NCI-H187 (cell line): ENCODE data around the gene NMNAT2.

Experiments used
- DNase-seq, 2 experiments: peaks; one replicate each; lab custom pipeline; 2025; lab: John Stamatoyannopoulos, UW

Gene NMNAT2

DNA sequence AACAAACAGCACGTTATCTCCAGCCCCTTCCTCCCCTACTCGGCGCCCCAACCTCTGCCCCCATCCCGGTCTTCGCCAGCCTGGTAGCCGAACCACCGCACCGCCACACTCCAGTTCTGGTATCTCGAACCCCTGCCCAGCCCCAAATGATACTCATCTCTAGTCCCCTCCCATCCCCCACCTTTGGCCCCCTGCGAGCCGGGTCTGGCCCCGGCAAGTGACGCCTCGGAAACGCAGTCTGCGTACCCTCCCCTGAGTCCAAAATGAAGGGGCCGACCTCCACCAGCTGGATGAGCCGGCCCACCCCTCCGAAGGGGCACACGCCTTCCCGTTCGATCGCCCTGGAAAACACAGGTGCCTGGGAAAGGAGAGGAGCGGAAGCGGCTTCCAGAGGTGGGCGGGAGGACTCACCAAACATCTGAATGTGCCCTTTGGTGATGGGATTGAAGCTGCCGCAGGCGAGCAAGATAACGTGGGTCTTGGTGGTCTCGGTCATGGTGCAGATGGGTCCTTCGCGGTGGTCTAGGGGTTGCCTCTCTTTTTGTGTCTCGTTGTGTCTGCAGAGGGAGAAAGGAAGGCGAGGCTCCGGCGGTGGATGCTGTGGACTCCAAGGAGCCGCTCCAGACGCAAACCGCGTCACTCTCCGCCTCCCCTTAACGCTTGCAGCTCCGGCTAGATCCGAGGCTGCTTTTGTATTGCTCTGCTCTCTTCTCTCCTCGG is at the start of gene NMNAT2:
TSS of gene NMNAT2 (minus strand) at position 609 of the 720 bp plus-strand sequence. CDS start at position 496, 113 bp downstream.
- peak; percentile 78 to 91 for DNase-seq

GRCh38 chr1:183467687-183468086 is 49.5 kb upstream of the NMNAT2 start:
- no peak for DNase-seq

DNA sequence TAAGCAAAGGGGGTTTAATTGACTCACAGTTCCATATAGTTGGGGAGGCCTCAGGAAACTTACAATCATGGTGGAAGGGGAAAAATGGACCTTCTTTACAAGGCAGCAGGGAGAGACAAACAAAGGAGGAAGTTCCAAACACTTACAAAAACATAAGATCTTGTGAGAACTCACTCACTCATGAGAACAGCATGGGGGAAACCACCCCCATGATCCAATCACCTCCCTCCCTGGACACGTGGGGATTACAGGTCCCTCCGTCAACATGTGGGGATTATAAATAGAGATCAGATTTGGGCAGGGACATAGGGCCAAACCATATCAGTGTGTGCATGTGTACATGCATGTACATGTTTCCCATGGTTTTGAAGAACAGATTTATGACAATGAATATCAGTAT is 48.6 kb upstream of the NMNAT2 start:
- no peak for DNase-seq

DNA sequence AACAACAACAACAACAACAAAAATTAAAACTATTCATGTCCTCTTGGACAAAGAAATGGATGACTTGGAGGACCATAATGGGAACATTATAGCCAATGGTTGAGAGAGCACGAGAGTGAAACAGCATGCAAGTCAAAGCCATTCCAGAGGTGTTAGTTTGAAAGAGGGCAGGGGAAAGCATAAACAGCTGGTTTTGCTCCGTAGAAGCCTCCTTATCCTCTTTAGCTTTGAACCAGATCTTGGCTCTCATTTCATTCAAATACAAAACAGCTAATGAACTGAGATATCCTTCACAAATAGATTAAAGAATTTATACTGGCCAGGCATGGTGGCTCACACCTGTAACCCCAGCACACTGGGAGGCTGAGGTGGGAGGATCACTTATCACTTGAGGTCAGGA is 45.4 kb upstream of the NMNAT2 start:
- no peak for DNase-seq

DNA sequence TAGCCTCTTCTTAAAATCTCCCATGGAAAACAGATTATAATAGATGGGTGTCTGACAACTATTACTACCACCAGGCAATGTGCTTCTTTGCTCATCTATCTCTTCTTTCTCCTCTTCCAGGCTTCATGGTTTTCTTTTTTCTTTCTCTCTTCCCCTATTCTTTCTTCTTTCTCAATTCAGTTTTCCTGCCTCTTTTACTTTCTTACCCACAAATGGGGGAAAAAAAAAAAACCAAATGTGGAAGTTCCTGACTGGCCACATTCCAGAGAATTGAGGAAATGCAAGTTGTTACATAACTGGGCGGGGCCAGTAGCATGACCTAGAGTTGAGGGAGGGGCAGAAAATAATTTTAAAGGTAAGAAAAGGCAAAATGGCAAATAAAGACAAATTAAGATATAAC is 43.2 kb upstream of the NMNAT2 start:
- no peak for DNase-seq

- DNase-seq: no peak
Observed at GRCh38 chr1:183460596-183460995, 42.4 kb upstream of the NMNAT2 start.

GRCh38 chr1:183457449-183457848 is 39.3 kb upstream of the NMNAT2 start:
- no peak for DNase-seq

DNA sequence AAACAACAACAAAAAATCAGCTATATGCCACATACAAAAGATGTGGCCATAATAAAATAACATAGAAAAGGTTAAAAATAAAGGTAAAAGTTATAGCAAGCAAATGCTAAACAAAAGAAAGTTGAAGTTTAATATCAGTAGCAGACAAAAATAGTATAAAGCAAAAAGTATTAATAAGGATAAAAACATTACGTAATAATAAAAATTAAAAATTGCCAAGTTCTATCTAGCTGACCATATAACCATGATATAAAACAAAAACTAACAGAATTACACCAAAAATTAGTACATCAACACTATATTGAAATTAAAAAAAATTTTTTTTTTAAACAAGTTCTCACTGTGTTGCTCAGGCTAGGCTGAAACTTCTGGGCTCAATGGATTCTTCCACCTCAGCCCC is 38.6 kb upstream of the NMNAT2 start:
- no peak for DNase-seq

DNA sequence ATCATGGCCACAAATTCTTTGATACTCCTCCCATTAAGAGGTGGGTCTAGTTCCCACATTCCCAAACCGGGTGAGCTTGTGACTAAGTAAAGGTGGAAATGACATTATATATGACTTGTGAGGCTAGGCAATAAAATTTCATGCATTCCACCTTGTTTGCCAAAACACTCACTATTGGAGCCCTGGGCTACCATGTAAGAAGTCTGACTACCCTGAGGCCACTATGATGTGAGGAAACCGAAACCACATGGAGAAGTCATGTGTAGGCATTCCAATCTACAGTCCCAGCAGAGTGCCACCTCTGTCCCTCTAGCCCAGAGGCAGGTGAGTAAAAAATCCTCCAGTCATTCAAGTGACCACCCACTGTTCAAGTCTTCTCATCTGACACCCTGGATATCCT is 36.2 kb upstream of the NMNAT2 start:
- DNase-seq: no peak

- no peak for DNase-seq
Observed at GRCh38 chr1:183450093-183450492, 31.9 kb upstream of the NMNAT2 start.

DNA sequence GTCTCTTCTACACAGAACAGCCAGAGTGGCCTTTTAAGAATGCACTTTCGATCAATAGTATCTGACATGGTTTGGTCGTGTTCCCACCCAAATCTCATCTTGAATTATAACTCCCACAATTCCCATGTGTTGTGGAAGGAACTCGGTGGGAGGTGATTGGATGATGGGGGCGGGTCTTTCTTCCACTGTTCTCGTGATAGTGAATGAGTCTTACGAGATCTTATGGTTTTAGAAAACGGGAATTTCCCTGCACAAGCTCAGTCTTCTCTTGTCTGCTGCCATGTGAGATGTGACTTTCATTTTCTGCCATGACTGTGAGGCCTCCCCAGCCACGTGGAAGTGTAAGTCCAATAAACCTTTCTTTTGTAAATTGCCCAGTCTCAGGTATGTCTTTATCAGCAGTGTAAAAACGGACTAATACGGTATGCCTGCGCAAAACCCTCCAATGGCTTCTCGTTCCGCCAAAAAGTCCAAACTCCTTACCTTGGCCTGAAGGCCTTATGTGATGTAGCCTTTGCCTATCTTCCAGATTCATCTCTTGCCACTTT is 31.1 kb upstream of the NMNAT2 start:
- DNase-seq: no peak

DNA sequence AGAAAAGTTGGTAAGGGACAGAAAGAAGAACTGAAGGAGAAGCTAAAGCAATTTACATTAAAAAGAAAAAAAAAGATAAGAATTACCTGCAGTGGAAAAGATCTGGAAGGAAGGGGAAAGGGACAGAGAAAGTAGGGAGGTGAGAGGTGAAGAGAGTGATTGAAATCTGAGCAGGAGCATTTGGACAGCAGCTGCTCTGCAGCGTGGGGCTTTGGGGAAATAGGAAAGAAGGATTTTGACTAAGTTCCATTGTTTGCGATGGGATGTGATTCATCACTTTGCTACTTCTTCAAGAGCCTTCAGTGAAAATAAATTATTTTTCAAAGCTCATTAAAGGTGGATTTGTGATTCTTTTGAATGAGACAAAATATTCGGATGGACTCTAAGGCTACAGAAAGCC is 26.1 kb upstream of the NMNAT2 start:
- no peak for DNase-seq

GRCh38 chr1:183443466-183443865 is 25.3 kb upstream of the NMNAT2 start:
- DNase-seq: no peak

GRCh38 chr1:183443011-183443410 is 24.8 kb upstream of the NMNAT2 start:
- DNase-seq: no peak

- DNase-seq: no peak
Observed at GRCh38 chr1:183438060-183438459, 19.9 kb upstream of the NMNAT2 start.

DNA sequence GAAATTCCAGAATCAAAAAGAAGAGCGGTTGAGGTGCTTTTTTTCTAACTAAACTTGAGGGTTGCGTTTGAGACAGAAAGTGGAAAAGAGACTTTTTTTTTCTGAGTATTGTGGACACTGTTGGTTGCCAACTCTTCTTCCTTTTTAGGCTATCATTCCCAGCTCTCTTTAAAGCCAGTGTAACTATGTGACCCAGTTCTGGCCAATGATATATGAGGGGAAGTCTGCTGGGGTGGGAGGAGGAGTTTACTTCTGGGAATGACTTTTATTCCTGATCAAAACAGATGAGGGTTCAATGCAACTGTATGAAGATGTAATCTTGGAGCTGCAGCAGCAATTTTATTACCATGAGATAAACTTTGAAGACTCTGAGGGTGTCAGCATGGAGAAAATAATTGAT is 17.3 kb upstream of the NMNAT2 start:
- DNase-seq: no peak

- no peak for DNase-seq
Observed at GRCh38 chr1:183433703-183434102, 15.5 kb upstream of the NMNAT2 start.

DNA sequence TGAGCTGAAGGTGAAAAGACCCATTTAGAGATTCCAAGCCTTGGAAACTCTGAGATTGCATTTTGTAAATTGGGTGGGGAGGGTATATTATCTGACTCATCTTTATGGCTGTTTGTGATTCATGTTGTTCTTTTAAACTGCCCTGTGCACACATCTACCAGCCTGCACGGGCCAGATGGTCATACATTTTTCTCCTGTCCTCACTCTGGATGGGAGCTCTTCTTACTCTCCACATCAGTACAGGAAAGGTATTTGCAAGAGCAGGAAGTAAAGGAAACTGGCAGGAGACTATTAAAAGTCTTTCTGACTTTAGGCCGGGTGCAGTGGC is 14.3 kb upstream of the NMNAT2 start:
- no peak for DNase-seq

DNA sequence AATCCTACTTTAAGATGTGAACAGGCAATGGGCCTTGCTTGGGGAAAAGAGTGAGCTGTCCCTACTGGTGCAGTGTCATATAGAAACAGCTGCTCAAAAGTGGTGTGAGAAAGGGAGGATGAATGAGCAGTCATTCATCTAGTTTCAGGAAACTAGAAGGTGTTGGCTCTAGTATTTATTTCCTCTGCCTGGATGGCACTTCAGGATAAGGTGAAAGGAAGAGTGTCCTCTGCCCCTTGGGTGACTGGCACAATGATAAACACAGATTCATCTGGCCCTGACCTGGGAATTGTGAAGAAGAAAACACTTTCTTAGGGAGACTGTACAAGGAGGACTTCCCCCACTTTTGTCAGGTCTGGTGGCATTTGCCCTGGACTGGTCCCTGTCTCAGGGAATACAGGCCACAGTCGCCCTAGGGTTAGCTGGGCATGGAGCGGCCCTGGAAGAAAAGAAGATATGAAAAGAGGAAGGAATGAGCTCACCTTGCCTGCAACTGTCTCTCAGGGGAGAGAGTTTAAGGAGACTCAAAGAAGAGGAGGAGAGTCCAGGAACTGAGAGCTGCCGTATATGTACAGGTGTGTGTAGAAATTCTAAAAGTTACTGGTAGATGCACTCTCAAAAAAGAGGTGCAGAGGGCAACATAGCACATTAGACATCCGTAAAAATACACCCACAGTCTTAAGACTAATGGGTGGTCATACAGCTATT is 13.8 kb upstream of the NMNAT2 start:
- DNase-seq: no peak

- peak in 1 of 2 experiments; percentile 7 for DNase-seq
Observed at GRCh38 chr1:183427591-183427990, 9.4 kb upstream of the NMNAT2 start.

- DNase-seq: no peak
Observed at GRCh38 chr1:183424691-183425090, 6.5 kb upstream of the NMNAT2 start.

- DNase-seq: no peak
Observed at GRCh38 chr1:183423541-183423940, 5.4 kb upstream of the NMNAT2 start.

- DNase-seq: peak in 1 of 2 experiments; percentile 35
Observed at GRCh38 chr1:183419399-183419798, 1.2 kb upstream of the NMNAT2 start.

GRCh38 chr1:183418696-183419095 is 516 bp upstream of the NMNAT2 start:
- DNase-seq: no peak
